ENCODE data around the gene PSMA6. TPM values are rescaled to one million over a fixed set of nuclear protein-coding genes. Genes with fewer than 3 reads are reported as not detected.
A peak's percentile ranks its signal among the peaks of the same experiment; 100 is the strongest.

PSMA6 gene
- total RNA-seq, result 10 to 100 TPM; 39.6 to 43.1 TPM

DNA sequence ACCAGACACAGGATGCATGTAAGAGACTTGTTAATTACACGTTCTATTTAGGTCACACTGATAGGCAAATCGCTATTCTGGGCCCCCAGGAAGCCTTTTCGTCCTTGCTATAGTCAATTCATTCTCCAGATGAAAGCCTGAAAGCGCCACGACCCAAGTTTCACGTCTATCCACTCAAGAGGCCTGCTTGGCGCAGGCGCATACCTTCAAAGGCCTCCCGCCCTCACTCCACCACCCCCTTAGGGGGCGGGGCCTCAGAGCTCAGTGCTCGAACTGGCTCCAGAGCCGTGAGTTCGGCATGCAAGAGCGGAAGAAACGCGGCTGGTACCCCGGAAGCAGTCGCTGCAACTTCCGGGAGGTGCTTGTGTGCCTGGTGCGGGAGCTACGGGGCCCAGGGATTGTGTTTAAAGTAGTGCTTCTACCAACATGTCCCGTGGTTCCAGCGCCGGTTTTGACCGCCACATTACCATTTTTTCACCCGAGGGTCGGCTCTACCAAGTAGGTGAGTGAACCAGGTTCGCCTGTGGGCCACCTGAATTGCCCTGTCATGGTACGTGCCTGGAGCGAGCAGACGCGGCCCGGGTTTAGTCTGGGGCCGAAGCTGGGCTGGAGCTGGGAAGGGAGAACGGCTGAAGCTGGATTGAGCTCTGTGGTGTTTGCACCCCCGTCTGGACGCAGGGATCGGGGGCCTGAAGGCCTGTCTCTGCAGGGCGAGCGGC, at the start of gene PSMA6:
Gene PSMA6 (plus strand): TSS at position 332 of the 719 bp plus-strand sequence. CDS start 95 bp downstream, at position 427.
- no peaks in the 10 kb centered on the region for H3K9me3 ChIP-seq
- DNase-seq (peak; percentile 99 to 100 (median 99)), ATAC-seq (peak; percentile 99)
- TF ChIP-seq, protein P1, sequence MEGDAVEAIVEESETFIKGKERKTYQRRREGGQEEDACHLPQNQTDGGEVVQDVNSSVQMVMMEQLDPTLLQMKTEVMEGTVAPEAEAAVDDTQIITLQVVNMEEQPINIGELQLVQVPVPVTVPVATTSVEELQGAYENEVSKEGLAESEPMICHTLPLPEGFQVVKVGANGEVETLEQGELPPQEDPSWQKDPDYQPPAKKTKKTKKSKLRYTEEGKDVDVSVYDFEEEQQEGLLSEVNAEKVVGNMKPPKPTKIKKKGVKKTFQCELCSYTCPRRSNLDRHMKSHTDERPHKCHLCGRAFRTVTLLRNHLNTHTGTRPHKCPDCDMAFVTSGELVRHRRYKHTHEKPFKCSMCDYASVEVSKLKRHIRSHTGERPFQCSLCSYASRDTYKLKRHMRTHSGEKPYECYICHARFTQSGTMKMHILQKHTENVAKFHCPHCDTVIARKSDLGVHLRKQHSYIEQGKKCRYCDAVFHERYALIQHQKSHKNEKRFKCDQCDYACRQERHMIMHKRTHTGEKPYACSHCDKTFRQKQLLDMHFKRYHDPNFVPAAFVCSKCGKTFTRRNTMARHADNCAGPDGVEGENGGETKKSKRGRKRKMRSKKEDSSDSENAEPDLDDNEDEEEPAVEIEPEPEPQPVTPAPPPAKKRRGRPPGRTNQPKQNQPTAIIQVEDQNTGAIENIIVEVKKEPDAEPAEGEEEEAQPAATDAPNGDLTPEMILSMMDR (IDR thresholded peaks at IDR 0.05), result no peak
- peak; percentile 31 to 84 (median 82) for TF ChIP-seq POLR2A (IDR thresholded peaks at IDR 0.05)
- 0 to 1% methylated on average over 20 to 40 of the region's 40 CpGs for WGBS, 2 donors
- H3K4me1 ChIP-seq, result peaks cover 49% of the 10 kb centered on the region
- H3K27ac ChIP-seq, result peak within 1 kb of the TSS; percentile 74 to 90 (median 82)
- no peaks in the 10 kb centered on the region for H3K36me3 ChIP-seq (replicated peaks in 1 of 2; ENCODE audit: insufficient read depth in 1 of 2, low read depth in 2 of 2)
- H3K27me3 ChIP-seq, result no peaks in the 10 kb centered on the region
- H3K4me3 ChIP-seq, result peak within 1 kb of the TSS; percentile 68 to 83
- intact Hi-C loops (cut with DNase I), result no loop called here

DNA sequence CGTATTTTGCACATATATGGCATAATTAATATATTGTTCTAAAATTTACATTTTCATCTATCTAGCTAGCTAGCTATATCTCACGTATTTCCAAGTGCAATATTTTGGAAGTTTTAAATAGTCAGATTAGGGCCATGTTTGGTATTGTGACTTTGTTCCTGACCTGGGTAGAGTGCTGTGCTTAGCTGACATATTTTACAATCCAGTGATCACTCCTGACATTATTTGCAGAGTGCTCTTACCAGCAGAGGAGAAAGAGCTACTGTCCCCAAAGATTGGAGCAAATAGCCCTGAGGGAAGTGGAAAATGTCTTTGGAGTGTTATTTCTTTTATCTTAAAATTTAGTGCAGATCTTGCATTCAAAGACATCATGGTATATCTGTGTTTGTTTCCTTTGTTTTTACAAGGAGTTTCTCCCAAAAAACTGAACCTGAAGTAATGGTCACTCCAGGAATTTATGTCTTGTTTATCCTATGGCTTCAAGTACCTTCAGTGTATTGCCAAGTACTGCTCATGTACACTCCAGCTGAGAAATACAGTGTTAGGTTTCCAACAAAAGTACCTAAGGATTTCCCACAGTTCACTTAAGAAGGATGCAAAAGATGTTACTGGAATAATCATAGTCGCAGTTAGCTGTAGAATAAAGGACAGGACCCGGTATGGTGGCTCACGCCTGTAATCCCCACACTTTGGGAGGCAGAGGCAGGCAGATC, 49.4 kb upstream of the PSMA6 start:
- ATAC-seq (no peak), DNase-seq (no peak)
- Histone ChIP-seq H3K36me3 (replicated peaks in 1 of 2; ENCODE audit: insufficient read depth in 1 of 2, low read depth in 2 of 2) (no peaks in the 10 kb centered on the region), H3K4me1 (no peaks in the 10 kb centered on the region), H3K4me3 (no peak overlapping the region), H3K9me3 (no peaks in the 10 kb centered on the region), H3K27me3 (no peaks in the 10 kb centered on the region), H3K27ac (no peak overlapping the region)
- intact Hi-C loops (cut with DNase I), result no loop called here
- TF ChIP-seq POLR2A (IDR thresholded peaks at IDR 0.05), result no peak
- TF ChIP-seq, protein P1 (IDR thresholded peaks at IDR 0.05), result no peak
- 93 to 96% methylated on average over 5 of the region's 5 CpGs for WGBS, 2 donors

DNA sequence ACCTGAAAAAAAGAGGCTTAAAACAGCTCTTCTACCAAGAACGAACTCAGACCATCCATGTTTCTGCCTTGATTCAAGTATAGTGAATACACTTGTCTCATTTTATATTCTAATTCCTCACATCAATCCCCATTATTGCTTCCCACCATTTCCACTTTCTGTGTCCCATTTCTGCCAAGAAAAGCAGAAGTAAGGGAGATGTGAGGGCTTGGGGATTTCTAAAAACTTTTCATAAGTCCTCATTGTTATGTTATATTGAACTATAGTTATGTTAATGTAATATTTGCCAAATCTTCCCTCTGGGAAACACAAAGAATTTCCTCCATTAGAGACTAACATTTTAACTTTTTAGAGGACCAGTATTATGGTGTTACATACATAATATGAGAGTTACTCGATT, 48.2 kb upstream of the PSMA6 start:
- no peaks in the 10 kb centered on the region for H3K36me3 ChIP-seq (replicated peaks in 1 of 2; ENCODE audit: insufficient read depth in 1 of 2, low read depth in 2 of 2)
- intact Hi-C loops (cut with DNase I), result no loop called here
- 79 to 83% methylated on average over 2 of the region's 2 CpGs for WGBS, 2 donors
- H3K4me3 ChIP-seq, result no peak overlapping the region
- TF ChIP-seq POLR2A (IDR thresholded peaks at IDR 0.05), result no peak
- TF ChIP-seq, protein P1 (IDR thresholded peaks at IDR 0.05), result no peak
- H3K27ac ChIP-seq, result no peak overlapping the region
- DNase-seq (no peak), ATAC-seq (no peak)
- no peaks in the 10 kb centered on the region for H3K4me1 ChIP-seq
- H3K27me3 ChIP-seq, result no peaks in the 10 kb centered on the region
- no peaks in the 10 kb centered on the region for H3K9me3 ChIP-seq

DNA sequence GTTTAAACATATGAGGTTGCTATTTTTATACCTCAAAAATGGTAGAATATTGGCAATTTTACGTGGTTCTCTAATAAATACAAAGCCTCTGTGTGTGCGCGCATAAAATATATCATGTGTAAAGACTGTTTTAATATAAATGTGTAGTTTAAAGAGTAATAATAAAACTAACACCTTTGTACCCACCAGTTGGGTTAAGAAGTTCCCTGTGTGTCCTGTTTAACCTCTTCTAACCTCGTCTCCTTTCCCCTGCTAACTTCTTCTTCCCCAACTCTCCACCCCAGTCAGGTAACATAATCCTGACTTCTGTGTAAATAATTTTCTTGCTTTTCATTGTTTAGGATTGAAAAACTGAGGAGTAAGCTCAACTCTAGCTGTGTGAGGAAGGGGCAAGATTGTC, 47.6 kb upstream of the PSMA6 start:
- no peaks in the 10 kb centered on the region for H3K36me3 ChIP-seq (replicated peaks in 1 of 2; ENCODE audit: insufficient read depth in 1 of 2, low read depth in 2 of 2)
- no peaks in the 10 kb centered on the region for H3K9me3 ChIP-seq
- TF ChIP-seq, protein P1 (IDR thresholded peaks at IDR 0.05), result no peak
- TF ChIP-seq POLR2A (IDR thresholded peaks at IDR 0.05), result no peak
- WGBS, 2 donors, result 84 to 98% methylated on average over 4 of the region's 4 CpGs
- intact Hi-C loops (cut with DNase I), result no loop called here
- H3K4me3 ChIP-seq, result no peak overlapping the region
- no peaks in the 10 kb centered on the region for H3K27me3 ChIP-seq
- DNase-seq (no peak), ATAC-seq (no peak)
- H3K4me1 ChIP-seq, result no peaks in the 10 kb centered on the region
- H3K27ac ChIP-seq, result no peak overlapping the region

Data from body of pancreas (tissue), 4 donors.